PC-3 (cell line): ENCODE data around the gene IL23R. TPM values are rescaled to one million over a fixed set of nuclear protein-coding genes. Genes with fewer than 3 reads are reported as not detected.
A peak's percentile ranks its signal among the peaks of the same experiment; 100 is the strongest.

Experiments
- ATAC-seq: fragments of 200-7000 bp; cut with Tn5 transposase; 2 replicates; pipeline ENCODE4 v1.9.1; 2020; ENCODE audit warnings: mild to moderate bottlenecking, moderate library complexity
- BruUV-seq: library from RNA; stranded (reverse); fragments of 400-500 nt; replicated peaks from 2 replicates; lab custom pipeline; 2021; lab: Mats Ljungman, UMichigan
- CTCF ChIA-PET: fragments of 300-600 bp; sonication (Branson Sonifier 250); formaldehyde crosslinking; loops from one replicate; lab custom pipeline; 2022; ENCODE audit warnings: antibody characterized with exemption; lab: Charles Lee
- POLR2A ChIA-PET: fragments of 300-600 bp; sonication (Branson Sonifier 250); formaldehyde crosslinking; loops from one replicate; lab custom pipeline; 2022; ENCODE audit warnings: antibody characterized with exemption; ENCODE audit not compliant: unreplicated experiment; lab: Charles Lee
- DNase-seq: peaks from one replicate; pipeline ENCODE4 v3.0.0-alpha.2; 2015
- H2AFZ ChIP-seq: fragments of 300-600 bp; sonication (generic); 2 replicates; pipeline ENCODE4 v1.6.0; 2016; ENCODE audit warnings: antibody characterized with exemption, low read length
- H3F3A ChIP-seq: fragments of 300-600 bp; sonication (generic); one replicate; pipeline ENCODE4 v1.6.0; 2017; ENCODE audit warnings: antibody characterized with exemption, low read length, control low read depth, mild to moderate bottlenecking; ENCODE audit not compliant: unreplicated experiment
- H3K27ac ChIP-seq: fragments of 300-600 bp; sonication (generic); 2 replicates; pipeline ENCODE4 v1.5.1; 2016; ENCODE audit warnings: mild to moderate bottlenecking, low read length
- H3K27me3 ChIP-seq: fragments of 300-600 bp; sonication (generic); 2 replicates; pipeline ENCODE4 v1.6.1; 2016; ENCODE audit warnings: low read length, mixed read lengths
- H3K36me3 ChIP-seq: fragments of 300-600 bp; sonication (generic); 2 replicates; pipeline ENCODE4 v1.6.1; 2016; ENCODE audit warnings: low read depth, mixed run types, low read length, mixed read lengths
- H3K4me1 ChIP-seq: fragments of 300-600 bp; sonication (generic); 2 replicates; pipeline ENCODE4 v1.5.1; 2016; ENCODE audit warnings: low read length; ENCODE audit not compliant: insufficient read depth
- H3K4me2 ChIP-seq: fragments of 300-600 bp; sonication (generic); 2 replicates; pipeline ENCODE4 v1.6.0; 2016; ENCODE audit warnings: low read length
- H3K4me3 ChIP-seq: fragments of 300-600 bp; sonication (generic); 2 replicates; pipeline ENCODE4 v1.5.1; 2016; ENCODE audit warnings: mild to moderate bottlenecking, low read length, mixed read lengths
- H3K79me2 ChIP-seq: fragments of 300-600 bp; sonication (generic); 2 replicates; pipeline ENCODE4 v1.6.1; 2017; ENCODE audit warnings: low read length, mixed read lengths
- H3K9ac ChIP-seq: fragments of 300-600 bp; sonication (generic); 2 replicates; pipeline ENCODE4 v1.6.0; 2016; ENCODE audit warnings: mild to moderate bottlenecking, low read length
- H3K9me2 ChIP-seq: fragments of 300-600 bp; sonication (generic); replicated peaks from 2 replicates; pipeline ENCODE4 v1.6.1; 2016; ENCODE audit warnings: mixed run types, low read length, mixed read lengths
- H3K9me3 ChIP-seq: fragments of 300-600 bp; sonication (generic); 2 replicates; pipeline ENCODE4 v1.6.1; 2016; ENCODE audit warnings: low read length, mixed read lengths
- H4K20me1 ChIP-seq: fragments of 300-600 bp; sonication (generic); 2 replicates; pipeline ENCODE4 v1.6.1; 2016; ENCODE audit warnings: low read length, mixed read lengths
- EZH2 ChIP-seq: fragments of 300-600 bp; sonication (generic); IDR thresholded peaks from one replicate; pipeline ENCODE4 v1.6.1; 2017; ENCODE audit warnings: antibody characterized with exemption, mild to moderate bottlenecking, low read length; ENCODE audit not compliant: unreplicated experiment
- EZH2phosphoT487 ChIP-seq: fragments of 300-600 bp; sonication (generic); IDR thresholded peaks from 2 replicates; pipeline ENCODE4 v1.6.1; 2018; ENCODE audit warnings: mild to moderate bottlenecking, antibody characterized with exemption, low read length, borderline replicate concordance
- intact Hi-C: fragments of 100-400 bp; cut with micrococcal nuclease; formaldehyde crosslinking; loops from 2 replicates; pipeline ENCODE4 v1.9.0; 2023
- total RNA-seq: library from RNA; depleted of rRNA; stranded (reverse); fragments of >200 nt; gene quantifications from 2 replicates; pipeline ENCODE4 v1.2.3, GENCODE V29; 2014
- TF ChIP-seq, protein P1 (sequence below): fragments of 300-600 bp; sonication (generic); conservative IDR thresholded peaks from 2 replicates; pipeline ENCODE4 v1.5.1; 2017; ENCODE audit warnings: antibody characterized with exemption, low read depth, mild to moderate bottlenecking, low read length

IL23R gene
- total RNA-seq, 1 experiment from 2014 or later, result not detected

DNA sequence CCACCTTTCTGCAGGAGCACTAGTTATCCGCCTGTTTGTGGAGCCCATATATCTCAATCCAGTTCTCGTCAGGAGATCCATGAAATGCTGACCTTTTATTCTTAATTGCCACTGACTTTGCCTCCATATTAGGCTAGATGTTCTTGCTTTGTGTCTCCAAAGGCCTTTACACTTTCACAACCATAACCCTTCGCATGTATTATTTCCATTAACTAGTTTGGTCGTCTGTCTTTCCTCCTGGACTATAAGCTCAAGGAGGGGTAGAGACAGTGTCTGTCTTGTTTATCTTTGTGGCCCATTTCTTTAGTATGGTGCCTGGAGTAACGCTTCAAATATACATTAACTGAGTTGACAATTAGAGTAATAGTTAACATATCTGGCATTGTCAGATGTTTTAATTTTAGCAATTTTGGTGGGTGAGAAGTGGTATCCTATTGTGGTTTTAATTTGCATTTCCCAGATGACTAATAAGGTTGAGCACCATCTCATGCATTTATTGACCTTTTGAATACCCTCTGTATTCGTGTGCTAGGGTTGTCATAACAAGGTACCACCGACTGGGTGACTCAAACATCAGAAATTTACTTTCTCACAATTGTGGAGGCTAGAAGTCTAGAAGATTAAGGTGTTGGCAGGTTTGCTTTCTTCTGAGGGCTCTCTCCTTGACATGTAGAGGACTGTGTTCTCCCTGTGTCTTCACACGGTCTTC lies 119.7 kb downstream of the IL23R start:
- POLR2A ChIA-PET, result no interaction called here
- Histone ChIP-seq H3K9me3 (no peaks in the 10 kb centered on the region), H3K4me3 (no peak overlapping the region), H3K4me1 (no peaks in the 10 kb centered on the region), H3F3A (no peaks in the 10 kb centered on the region), H3K9ac (no peak overlapping the region), H3K27ac (no peak overlapping the region), H3K27me3 (no peaks in the 10 kb centered on the region), H4K20me1 (no peaks in the 10 kb centered on the region), H3K9me2 (no peaks in the 10 kb centered on the region), H3K4me2 (no peak overlapping the region), H2AFZ (no peak overlapping the region), H3K36me3 (no peaks in the 10 kb centered on the region), H3K79me2 (no peaks in the 10 kb centered on the region)
- CTCF ChIA-PET, result no interaction called here
- no TSS peak for BruUV-seq
- DNase-seq (peak; percentile 47), ATAC-seq (no peak)
- TF ChIP-seq EZH2 (no peak), EZH2phosphoT487 (no peak)
- TF ChIP-seq, protein P1, sequence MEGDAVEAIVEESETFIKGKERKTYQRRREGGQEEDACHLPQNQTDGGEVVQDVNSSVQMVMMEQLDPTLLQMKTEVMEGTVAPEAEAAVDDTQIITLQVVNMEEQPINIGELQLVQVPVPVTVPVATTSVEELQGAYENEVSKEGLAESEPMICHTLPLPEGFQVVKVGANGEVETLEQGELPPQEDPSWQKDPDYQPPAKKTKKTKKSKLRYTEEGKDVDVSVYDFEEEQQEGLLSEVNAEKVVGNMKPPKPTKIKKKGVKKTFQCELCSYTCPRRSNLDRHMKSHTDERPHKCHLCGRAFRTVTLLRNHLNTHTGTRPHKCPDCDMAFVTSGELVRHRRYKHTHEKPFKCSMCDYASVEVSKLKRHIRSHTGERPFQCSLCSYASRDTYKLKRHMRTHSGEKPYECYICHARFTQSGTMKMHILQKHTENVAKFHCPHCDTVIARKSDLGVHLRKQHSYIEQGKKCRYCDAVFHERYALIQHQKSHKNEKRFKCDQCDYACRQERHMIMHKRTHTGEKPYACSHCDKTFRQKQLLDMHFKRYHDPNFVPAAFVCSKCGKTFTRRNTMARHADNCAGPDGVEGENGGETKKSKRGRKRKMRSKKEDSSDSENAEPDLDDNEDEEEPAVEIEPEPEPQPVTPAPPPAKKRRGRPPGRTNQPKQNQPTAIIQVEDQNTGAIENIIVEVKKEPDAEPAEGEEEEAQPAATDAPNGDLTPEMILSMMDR, result no peak
- intact Hi-C loops, result no loop called here

DNA sequence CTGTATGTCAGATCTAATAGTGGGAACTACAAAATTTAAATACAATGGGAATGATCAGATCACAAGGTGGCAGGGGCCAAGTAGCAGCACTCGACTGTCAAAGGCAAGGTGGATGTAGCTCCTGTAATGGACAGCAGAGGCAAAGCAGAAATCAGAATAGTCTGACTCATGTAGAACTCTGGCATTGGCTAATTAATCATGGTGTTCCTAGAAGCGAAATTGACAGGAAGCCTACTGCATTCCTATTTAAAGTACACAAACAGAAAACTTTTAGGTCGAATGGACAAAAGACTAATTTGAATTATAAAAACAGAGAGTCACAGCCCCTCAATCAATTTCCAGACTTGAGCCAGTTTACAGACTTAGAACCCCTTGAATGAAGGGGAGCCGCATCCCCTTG lies 124.0 kb downstream of the IL23R start:
- Histone ChIP-seq H3K4me3 (no peak overlapping the region), H3K27me3 (no peaks in the 10 kb centered on the region), H3K9ac (no peak overlapping the region), H3K9me3 (no peaks in the 10 kb centered on the region), H3K79me2 (no peaks in the 10 kb centered on the region), H3K4me2 (no peak overlapping the region), H3K27ac (no peak overlapping the region), H2AFZ (no peak overlapping the region), H3K36me3 (no peaks in the 10 kb centered on the region), H3K4me1 (peaks cover 7% of the 10 kb centered on the region), H3F3A (no peaks in the 10 kb centered on the region), H3K9me2 (no peaks in the 10 kb centered on the region), H4K20me1 (no peaks in the 10 kb centered on the region)
- CTCF ChIA-PET, result no interaction called here
- ATAC-seq (no peak), DNase-seq (no peak)
- BruUV-seq, result no TSS peak
- POLR2A ChIA-PET, result no interaction called here
- TF ChIP-seq, protein P1, result no peak
- TF ChIP-seq EZH2 (no peak), EZH2phosphoT487 (no peak)
- intact Hi-C loops, result no loop called here

DNA sequence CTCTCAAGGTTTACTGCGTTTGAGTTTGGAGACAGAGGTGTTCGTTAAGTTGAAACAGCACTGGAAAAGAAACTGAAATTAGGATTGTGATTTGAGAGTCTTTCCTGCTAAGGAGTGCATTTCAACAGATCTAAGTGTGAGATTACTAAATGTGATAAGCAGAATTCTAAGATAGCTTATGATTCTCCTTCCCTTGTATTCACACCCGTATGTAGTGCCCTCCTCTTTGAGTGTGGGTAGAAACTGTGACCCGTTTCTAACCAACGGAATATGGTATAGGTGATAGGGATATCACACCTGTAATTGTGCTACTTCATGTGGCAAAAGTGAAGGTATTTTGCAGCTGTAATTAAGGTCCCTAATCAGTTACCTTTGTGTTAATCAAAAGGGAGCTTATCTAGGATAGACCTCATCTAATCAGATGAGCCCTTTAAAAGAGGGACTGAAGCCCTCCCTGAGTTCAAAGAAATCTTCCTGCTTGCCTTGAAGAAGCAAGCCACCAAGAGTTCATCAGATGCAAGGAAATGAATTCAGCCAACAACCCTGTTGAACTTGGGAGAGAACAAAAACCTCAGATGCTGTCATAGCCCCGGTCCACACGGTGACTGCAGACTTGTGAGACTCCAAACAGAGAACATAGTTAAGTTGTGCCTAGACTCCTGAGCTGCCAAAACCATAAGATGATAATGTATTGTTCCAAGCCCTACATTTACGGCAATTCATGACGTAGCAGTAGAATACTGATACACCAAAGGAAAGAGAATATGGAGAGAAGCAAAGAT lies 128.8 kb downstream of the IL23R start:
- Histone ChIP-seq H3K9me3 (no peaks in the 10 kb centered on the region), H3K27me3 (no peaks in the 10 kb centered on the region), H3K27ac (no peak overlapping the region), H3K4me1 (peaks cover 7% of the 10 kb centered on the region), H3K36me3 (no peaks in the 10 kb centered on the region), H3F3A (no peaks in the 10 kb centered on the region), H3K4me3 (no peak overlapping the region), H2AFZ (no peak overlapping the region), H3K4me2 (no peak overlapping the region), H3K9me2 (no peaks in the 10 kb centered on the region), H3K79me2 (no peaks in the 10 kb centered on the region), H3K9ac (no peak overlapping the region), H4K20me1 (no peaks in the 10 kb centered on the region)
- DNase-seq (no peak), ATAC-seq (no peak)
- TF ChIP-seq EZH2phosphoT487 (no peak), EZH2 (no peak)
- TF ChIP-seq, protein P1, result no peak
- POLR2A ChIA-PET, result no interaction called here
- CTCF ChIA-PET, result no interaction called here
- BruUV-seq, result no TSS peak
- intact Hi-C loops, result no loop called here
